A549 (cell line): ENCODE data around the gene TRIM41. TPM values are rescaled to one million over a fixed set of nuclear protein-coding genes. Genes with fewer than 3 reads are reported as not detected.

ENCODE experiments used
- ATAC-seq, 2 experiments: fragments of 200-7000 bp in 1 of 2; fragments of >200 bp in 1 of 2; cut with Nextera tagmentation in 1 of 2; cut with Tn5 transposase in 1 of 2; 3 replicates each; pipeline versions ENCODE4 v1.8.0 to v1.9.1; 2018 to 2020; ENCODE audit warnings: mild to moderate bottlenecking in 1 of 2, moderate library complexity in 1 of 2
- CTCF ChIA-PET: fragments of 300-600 bp; sonication (Branson Sonifier 250); formaldehyde crosslinking; extraction: SDS; loops from one replicate; lab custom pipeline; 2021; ENCODE audit warnings: antibody characterized with exemption, inconsistent platforms; lab: Yijun Ruan, JAX
- POLR2A ChIA-PET: fragments of 350-600 bp; formaldehyde crosslinking; extraction: SDS; loops from one replicate; lab custom pipeline; 2021; ENCODE audit warnings: antibody characterized with exemption, inconsistent platforms; lab: Yijun Ruan, JAX
- DNase-seq, 2 experiments: peaks; one replicate each; pipeline versions ENCODE4 v3.0.0 to v3.0.0-alpha.2; 2011 to 2016; ENCODE audit warnings: low read depth in 1 of 2, low spot score in 1 of 2
- FAIRE-seq: peaks from 2 replicates; lab custom pipeline; 2011; peaks lifted over from hg19 to GRCh38; lab: Jason Lieb, UNC
- H3K27ac ChIP-seq, 2 experiments: fragments of >200 bp; sonication (Bioruptor Twin); formaldehyde crosslinking; 3 replicates each; pipeline ENCODE4 v1.5.1; 2016 to 2017
- H3K4me1 ChIP-seq: fragments of >200 bp; sonication (Bioruptor Twin); formaldehyde crosslinking; 3 replicates; pipeline ENCODE4 v1.6.1; 2016
- H3K4me2 ChIP-seq: fragments of >200 bp; sonication (Bioruptor Twin); formaldehyde crosslinking; 3 replicates; pipeline ENCODE4 v1.6.1; 2016
- H3K4me3 ChIP-seq: fragments of >200 bp; sonication (Bioruptor Twin); formaldehyde crosslinking; 3 replicates; pipeline ENCODE4 v1.5.1; 2016
- H3K9me3 ChIP-seq: fragments of >200 bp; sonication (Bioruptor Twin); formaldehyde crosslinking; 3 replicates; pipeline ENCODE4 v1.6.1; 2016
- BHLHE40 ChIP-seq: IDR thresholded peaks from 2 replicates; pipeline ENCODE4 v1.6.1; 2012; ENCODE audit warnings: low read depth, low read length, inconsistent platforms
- CBX2 ChIP-seq: fragments of 200-600 bp; sonication (generic); IDR thresholded peaks from 2 replicates; pipeline ENCODE4 v1.6.1; 2016; ENCODE audit warnings: low read depth, mild to moderate bottlenecking, borderline replicate concordance
- CBX8 ChIP-seq: fragments of 200-600 bp; sonication (generic); IDR thresholded peaks from 2 replicates; pipeline ENCODE4 v1.6.1; 2016
- CHD2 ChIP-seq: fragments of 150-350 bp; IDR thresholded peaks from 2 replicates; pipeline ENCODE4 v1.6.1; 2014; ENCODE audit warnings: low read length; ENCODE audit not compliant: partially characterized antibody
- CHD4 ChIP-seq: fragments of 200-600 bp; sonication (generic); IDR thresholded peaks from 2 replicates; pipeline ENCODE4 v1.6.1; 2016; ENCODE audit warnings: antibody characterized with exemption, mild to moderate bottlenecking, borderline replicate concordance
- EHMT2 ChIP-seq: fragments of 200-600 bp; sonication (generic); IDR thresholded peaks from 2 replicates; pipeline ENCODE4 v1.6.1; 2016; ENCODE audit warnings: antibody characterized with exemption, low read depth, mild to moderate bottlenecking, moderate library complexity
- FOSB ChIP-seq: fragments of 250-450 bp; sonication (Bioruptor Pico); IDR thresholded peaks from 2 replicates; pipeline ENCODE4 v1.5.0; 2020; ENCODE audit warnings: mild to moderate bottlenecking, moderate library complexity
- FOSL2 ChIP-seq, 2 experiments: fragments of 450-650 bp in 1 of 2; fragments of >200 bp in 1 of 2; sonication (Bioruptor Twin) in 1 of 2; formaldehyde crosslinking; IDR thresholded peaks; 2 replicates each; pipeline versions ENCODE4 v1.5.0 to v1.6.1; 2016 to 2020; ENCODE audit warnings: mild to moderate bottlenecking in 1 of 2, moderate library complexity in 1 of 2
- GATA3 ChIP-seq: IDR thresholded peaks from 2 replicates; pipeline ENCODE4 v1.6.1; 2012; ENCODE audit warnings: borderline replicate concordance
- HEYL ChIP-seq: fragments of 250-450 bp; sonication (Bioruptor Pico); IDR thresholded peaks from 2 replicates; pipeline ENCODE4 v1.8.0; 2021; ENCODE audit warnings: mild to moderate bottlenecking, moderate library complexity
- HMGXB4 ChIP-seq: fragments of 250-450 bp; sonication (Bioruptor Pico); IDR thresholded peaks from 2 replicates; pipeline ENCODE4 v1.5.0; 2021; ENCODE audit warnings: mild to moderate bottlenecking, moderate library complexity, borderline replicate concordance
- HOXA7 ChIP-seq: fragments of 250-450 bp; sonication (Bioruptor Pico); IDR thresholded peaks from 2 replicates; pipeline ENCODE4 v1.5.0; 2020; ENCODE audit warnings: mild to moderate bottlenecking, moderate library complexity
- HOXB5 ChIP-seq: fragments of 250-450 bp; sonication (Bioruptor Pico); IDR thresholded peaks from 2 replicates; pipeline ENCODE4 v1.5.0; 2020; ENCODE audit warnings: mild to moderate bottlenecking, moderate library complexity
- JUN ChIP-seq, 2 experiments: fragments of >200 bp; sonication (Bioruptor Twin); formaldehyde crosslinking; IDR thresholded peaks; 2 replicates in 1 of 2; 3 replicates in 1 of 2; pipeline ENCODE4 v1.6.1; 2016 to 2017
- KDM5A ChIP-seq: fragments of 200-600 bp; sonication (generic); IDR thresholded peaks from 2 replicates; pipeline ENCODE4 v1.6.1; 2016; ENCODE audit warnings: antibody characterized with exemption, mild to moderate bottlenecking
- MAFK ChIP-seq: fragments of 450-650 bp; IDR thresholded peaks from 2 replicates; pipeline ENCODE4 v1.6.1; 2014; ENCODE audit not compliant: partially characterized antibody
- NFE2L2 ChIP-seq: fragments of 150-350 bp; conservative IDR thresholded peaks from 2 replicates; pipeline ENCODE4 v1.6.1; 2014; ENCODE audit warnings: low read length
- PHF8 ChIP-seq: fragments of 200-600 bp; sonication (generic); IDR thresholded peaks from 2 replicates; pipeline ENCODE4 v1.6.1; 2016; ENCODE audit warnings: low read depth, mild to moderate bottlenecking, antibody characterized with exemption, moderate library complexity, borderline replicate concordance
- RAD21 ChIP-seq, 2 experiments: fragments of >200 bp in 1 of 2; sonication (Bioruptor Twin) in 1 of 2; formaldehyde crosslinking in 1 of 2; IDR thresholded peaks in 1 of 2; conservative IDR thresholded peaks in 1 of 2; 2 replicates in 1 of 2; 3 replicates in 1 of 2; pipeline ENCODE4 v1.6.1; 2012 to 2018; ENCODE audit warnings: inconsistent platforms in 1 of 2
- RCOR1 ChIP-seq: fragments of 150-350 bp; IDR thresholded peaks from 2 replicates; pipeline ENCODE4 v1.6.1; 2014; ENCODE audit warnings: antibody characterized with exemption, low read length, low read depth
- REST ChIP-seq: fragments of 200-600 bp; sonication (generic); IDR thresholded peaks from 2 replicates; pipeline ENCODE4 v1.6.1; 2016; ENCODE audit warnings: antibody characterized with exemption, mild to moderate bottlenecking, moderate library complexity
- RNF2 ChIP-seq: fragments of 200-600 bp; sonication (generic); IDR thresholded peaks from 2 replicates; pipeline ENCODE4 v1.6.1; 2016; ENCODE audit warnings: low read depth, mild to moderate bottlenecking, antibody characterized with exemption, moderate library complexity, borderline replicate concordance
- SMC3 ChIP-seq: fragments of >200 bp; sonication (Bioruptor Twin); formaldehyde crosslinking; IDR thresholded peaks from 3 replicates; pipeline ENCODE4 v1.6.1; 2018; ENCODE audit warnings: inconsistent platforms
- SREBF2 ChIP-seq: fragments of 450-650 bp; IDR thresholded peaks from 2 replicates; pipeline ENCODE4 v1.6.1; 2014; ENCODE audit warnings: mild to moderate bottlenecking, moderate library complexity
- TP53 ChIP-seq: fragments of 250-450 bp; sonication (Bioruptor Pico); IDR thresholded peaks from 2 replicates; pipeline ENCODE4 v1.5.0; 2021; ENCODE audit warnings: mild to moderate bottlenecking, moderate library complexity
- ZC3H11A ChIP-seq: fragments of 450-650 bp; IDR thresholded peaks from 2 replicates; pipeline ENCODE4 v1.6.1; 2014; ENCODE audit warnings: antibody characterized with exemption, mild to moderate bottlenecking
- ZNF302 ChIP-seq: fragments of 250-450 bp; sonication (Bioruptor Pico); IDR thresholded peaks from 2 replicates; pipeline ENCODE4 v1.9.0; 2021; ENCODE audit warnings: inconsistent platforms, mild to moderate bottlenecking, moderate library complexity
- ZSCAN20 ChIP-seq: fragments of 250-450 bp; sonication (Bioruptor Pico); IDR thresholded peaks from 2 replicates; pipeline ENCODE4 v1.8.0; 2022; ENCODE audit warnings: mild to moderate bottlenecking, moderate library complexity
- WGBS: methylation state at CpG from one replicate; pipeline ENCODE4 v1.1.6; 2017; ENCODE audit errors: missing lambda C conversion rate; 5-methylcytosine and 5-hydroxymethylcytosine counted together
- polyA plus RNA-seq, 4 experiments: library from polyadenylated mRNA; depleted of rRNA in 3 of 4; stranded (reverse); fragments of >200 nt; fragmentation: RNase III in 1 of 4; extraction: RNeasy Plus Mini Kit Qiagen cat#74134 plus additional on column Dnase treatment in 1 of 4; gene quantifications; 2 replicates in 3 of 4; 3 replicates in 1 of 4; pipeline ENCODE4 v1.2.3, GENCODE V29; 2011 to 2017
- TF ChIP-seq, protein P1 (sequence below): fragments of 450-650 bp; IDR thresholded peaks from 2 replicates; pipeline ENCODE4 v1.6.1; 2014; ENCODE audit warnings: antibody characterized with exemption
- TF ChIP-seq, protein P2 (sequence below): IDR thresholded peaks from 2 replicates; pipeline ENCODE4 v1.6.1; 2012
- TF ChIP-seq, protein P3 (sequence below): fragments of 250-450 bp; sonication (Bioruptor Pico); IDR thresholded peaks from 2 replicates; pipeline ENCODE4 v1.5.0; 2020; ENCODE audit warnings: low read depth, mild to moderate bottlenecking, moderate library complexity

Gene TRIM41
- polyA plus RNA-seq, 2 of the 4 experiments (the other 2 are of a cell fraction) = 22.7 to 32.5 TPM

DNA sequence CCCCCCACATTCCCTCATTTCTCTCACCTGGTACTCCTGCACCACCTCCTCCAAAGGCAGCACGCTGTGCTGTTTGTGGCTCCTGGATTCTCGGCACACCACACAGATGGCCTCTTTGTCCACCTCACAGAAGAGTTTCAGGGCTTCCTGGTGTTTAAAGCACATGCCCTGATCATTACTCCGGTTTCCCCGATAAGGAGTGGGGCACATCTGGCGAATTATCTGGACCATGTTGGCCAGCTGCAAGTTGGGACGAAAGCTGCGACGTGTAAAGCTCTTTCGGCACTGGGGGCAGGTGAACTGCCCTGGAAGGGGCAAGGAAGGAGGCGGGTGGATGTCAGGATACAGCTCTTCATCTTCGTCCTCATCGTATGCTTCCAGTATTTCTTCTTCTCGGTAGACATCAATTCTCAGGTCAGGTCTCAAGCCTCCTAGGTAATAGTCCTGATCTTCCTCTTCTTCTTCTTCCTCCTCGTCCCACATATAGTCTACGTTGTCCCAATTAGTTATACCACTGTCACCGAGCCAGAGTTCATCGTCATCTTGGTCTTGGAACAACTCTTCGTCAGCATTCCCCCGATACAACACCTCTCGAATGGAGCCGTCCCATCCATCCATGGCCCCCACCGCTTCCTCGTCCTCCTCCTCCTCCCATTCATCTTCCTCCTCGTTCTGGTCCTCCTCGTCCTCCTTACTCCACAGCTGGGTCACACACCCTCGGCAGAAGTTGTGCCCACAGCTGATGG, 37.1 kb downstream of the TRIM41 start (continued):
- TF ChIP-seq, protein P1, sequence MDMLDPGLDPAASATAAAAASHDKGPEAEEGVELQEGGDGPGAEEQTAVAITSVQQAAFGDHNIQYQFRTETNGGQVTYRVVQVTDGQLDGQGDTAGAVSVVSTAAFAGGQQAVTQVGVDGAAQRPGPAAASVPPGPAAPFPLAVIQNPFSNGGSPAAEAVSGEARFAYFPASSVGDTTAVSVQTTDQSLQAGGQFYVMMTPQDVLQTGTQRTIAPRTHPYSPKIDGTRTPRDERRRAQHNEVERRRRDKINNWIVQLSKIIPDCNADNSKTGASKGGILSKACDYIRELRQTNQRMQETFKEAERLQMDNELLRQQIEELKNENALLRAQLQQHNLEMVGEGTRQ = no peak
- TF ChIP-seq RCOR1 = no peak
- no peak for TF ChIP-seq BHLHE40

DNA sequence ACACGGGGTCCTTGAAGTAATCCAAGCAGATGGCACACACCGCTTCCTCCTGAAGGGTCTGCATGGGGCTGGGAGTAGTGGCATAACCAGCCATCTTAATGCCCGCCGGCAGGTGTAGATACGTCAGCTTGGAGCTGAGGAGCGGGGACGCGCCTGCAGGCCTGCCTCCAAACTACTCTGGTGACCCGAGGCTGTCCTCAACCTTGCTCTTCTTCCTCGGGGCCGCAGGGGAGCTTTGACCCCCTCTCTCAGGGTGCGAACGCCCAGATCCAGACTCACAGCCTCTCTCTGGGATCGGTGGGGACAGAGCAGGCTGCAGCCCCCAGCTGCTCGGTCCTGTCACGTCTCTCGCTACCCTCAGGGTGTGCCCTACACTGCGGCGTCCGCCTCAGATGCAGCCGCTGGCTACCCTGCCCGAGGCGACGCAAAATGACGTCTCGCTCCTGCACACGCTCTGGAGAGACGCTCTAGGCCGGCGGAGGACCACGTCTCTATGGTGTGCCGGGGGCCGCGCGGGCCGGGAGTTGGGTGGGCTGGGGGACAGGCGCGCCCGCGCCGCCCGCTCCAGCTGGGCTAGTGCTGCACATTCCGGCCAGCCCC, 37.7 kb downstream of the TRIM41 start, which contains the start of gene TRIM52:
Gene TRIM52, minus strand, starts transcription at position 424 of the 600 bp plus-strand sequence. Its CDS starts 330 bp downstream, at position 94.
- FAIRE-seq (no peak), DNase-seq (peak; percentile 68 to 93), ATAC-seq (peak; percentile 85 to 92)
- peak within 1 kb of the TSS; percentile 94 for H3K4me3 ChIP-seq
- H3K27ac ChIP-seq = peak within 1 kb of the TSS; percentile 98 to 99
- peak within 1 kb of the TSS; percentile 98 for H3K4me2 ChIP-seq
- WGBS = under 1% methylated on average over 28 of the region's 43 CpGs
- no peaks in the 10 kb centered on the region for H3K9me3 ChIP-seq
- POLR2A ChIA-PET = interaction anchor here (0.9 to 3.2 kb wide), 5 partner anchors 9 to 38 kb away, joined by 3 to 21 read pairs (median 13); partner anchors contain the start of genes RACK1 and TRIM41
- peaks cover 18% of the 10 kb centered on the region for H3K4me1 ChIP-seq
- CTCF ChIA-PET = interaction anchor here (0.8 to 1.9 kb wide), 2 partner anchors 9 to 10 kb away, joined by 3 to 5 read pairs; no protein-coding TSS in a partner anchor
- TF ChIP-seq, protein P2, sequence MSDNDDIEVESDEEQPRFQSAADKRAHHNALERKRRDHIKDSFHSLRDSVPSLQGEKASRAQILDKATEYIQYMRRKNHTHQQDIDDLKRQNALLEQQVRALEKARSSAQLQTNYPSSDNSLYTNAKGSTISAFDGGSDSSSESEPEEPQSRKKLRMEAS = peak; percentile 91
- TF ChIP-seq TP53 (CRISPR knock-in tag) (no peak), FOSL2 (IDR thresholded peaks at IDR 0.05) (no peak), FOSL2 (CRISPR knock-in tag; IDR thresholded peaks at IDR 0.05) (0 out of 2 replicates have a peak, but pooled peaks have one; percentile 21), SMC3 (0 out of 3 replicates have a peak, but pooled peaks have one; percentile 2), MAFK (no peak), HMGXB4 (CRISPR knock-in tag) (peak; percentile 79), EHMT2 (no peak), ZSCAN20 (CRISPR knock-in tag) (no peak), HOXB5 (no peak), REST (no peak), JUN (IDR thresholded peaks at IDR 0.05) (peak; percentile 3 to 85; a peak in 2 of 5 replicates), CBX2 (no peak), CHD2 (no peak), HOXA7 (CRISPR knock-in tag) (no peak), RAD21 (conservative IDR thresholded peaks at IDR 0.05 in 1 of 2, IDR thresholded peaks at IDR 0.05 in 1 of 2) (no peak), NFE2L2 (no peak), CBX8 (no peak), GATA3 (0 out of 2 replicates have a peak, but pooled peaks have one; percentile 38), CHD4 (no peak), SREBF2 (no peak), KDM5A (peak; percentile 63; the same call in 1 of the 2 replicates), HEYL (no peak), ZNF302 (CRISPR knock-in tag) (no peak), ZC3H11A (no peak), RNF2 (no peak), FOSB (CRISPR knock-in tag) (no peak), PHF8 (no peak)
- TF ChIP-seq, protein P3, sequence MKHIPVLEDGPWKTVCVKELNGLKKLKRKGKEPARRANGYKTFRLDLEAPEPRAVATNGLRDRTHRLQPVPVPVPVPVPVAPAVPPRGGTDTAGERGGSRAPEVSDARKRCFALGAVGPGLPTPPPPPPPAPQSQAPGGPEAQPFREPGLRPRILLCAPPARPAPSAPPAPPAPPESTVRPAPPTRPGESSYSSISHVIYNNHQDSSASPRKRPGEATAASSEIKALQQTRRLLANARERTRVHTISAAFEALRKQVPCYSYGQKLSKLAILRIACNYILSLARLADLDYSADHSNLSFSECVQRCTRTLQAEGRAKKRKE (CRISPR knock-in tag) = no peak
